HCT116 (cell line): ENCODE results near the gene EIF3I.

ENCODE experiments used
- CEBPB ChIP-seq: IDR thresholded peaks from 2 replicates; pipeline ENCODE4 v1.6.1; 2012; ENCODE audit warnings: low read depth
- CTCF ChIP-seq, 3 experiments: fragments of 200-600 bp in 1 of 3; sonication (generic) in 1 of 3; IDR thresholded peaks in 2 of 3; conservative IDR thresholded peaks in 1 of 3; 2 replicates each; pipeline ENCODE4 v1.5.1; 2012 to 2017; ENCODE audit warnings: low read depth in 2 of 3, low read length in 2 of 3, antibody characterized with exemption in 1 of 3, borderline replicate concordance in 1 of 3, control low read depth in 1 of 3, mild to moderate bottlenecking in 1 of 3, mixed read lengths in 1 of 3, mixed run types in 1 of 3, moderate library complexity in 1 of 3; ENCODE audit not compliant: insufficient read depth in 1 of 3
- EGR1 ChIP-seq: IDR thresholded peaks from 2 replicates; pipeline ENCODE4 v1.6.1; 2012; ENCODE audit warnings: low read depth
- ELF1 ChIP-seq: IDR thresholded peaks from 2 replicates; pipeline ENCODE4 v1.6.1; 2012; ENCODE audit warnings: low read depth, borderline replicate concordance
- EZH2 ChIP-seq: fragments of 200-600 bp; sonication (generic); IDR thresholded peaks from 2 replicates; pipeline ENCODE4 v1.6.1; 2017; ENCODE audit warnings: antibody characterized with exemption, mixed run types
- EZH2phosphoT487 ChIP-seq: fragments of 200-600 bp; IDR thresholded peaks from 2 replicates; pipeline ENCODE4 v1.6.1; 2018; ENCODE audit warnings: antibody characterized with exemption, borderline replicate concordance
- JUND ChIP-seq: IDR thresholded peaks from 2 replicates; pipeline ENCODE4 v1.6.1; 2012
- MAX ChIP-seq: IDR thresholded peaks from 2 replicates; pipeline ENCODE4 v1.6.1; 2012
- POLR2A ChIP-seq: IDR thresholded peaks from 2 replicates; pipeline ENCODE4 v1.7.0; 2011; ENCODE audit warnings: borderline replicate concordance; ENCODE audit not compliant: insufficient read depth, insufficient read length; ENCODE audit errors: extremely low read depth
- POLR2AphosphoS5 ChIP-seq: IDR thresholded peaks from 2 replicates; pipeline ENCODE4 v1.6.1; 2011; ENCODE audit warnings: mild to moderate bottlenecking, low read depth, low read length, moderate library complexity
- RAD21 ChIP-seq: IDR thresholded peaks from 2 replicates; pipeline ENCODE4 v1.6.1; 2012; ENCODE audit warnings: low read depth, mild to moderate bottlenecking
- TCF7L2 ChIP-seq: IDR thresholded peaks from 2 replicates; pipeline ENCODE4 v1.7.0; 2011; ENCODE audit warnings: borderline replicate concordance, inconsistent platforms; ENCODE audit not compliant: insufficient read depth, insufficient read length; ENCODE audit errors: extremely low read depth
- YY1 ChIP-seq: IDR thresholded peaks from 2 replicates; pipeline ENCODE4 v1.6.1; 2011; ENCODE audit warnings: low read length, low read depth, moderate library complexity, mild to moderate bottlenecking; ENCODE audit not compliant: insufficient replicate concordance; ENCODE audit errors: extremely low read depth
- TF ChIP-seq, protein P1 (sequence below): IDR thresholded peaks from 2 replicates; pipeline ENCODE4 v1.6.1; 2012; ENCODE audit warnings: low read depth

DNA sequence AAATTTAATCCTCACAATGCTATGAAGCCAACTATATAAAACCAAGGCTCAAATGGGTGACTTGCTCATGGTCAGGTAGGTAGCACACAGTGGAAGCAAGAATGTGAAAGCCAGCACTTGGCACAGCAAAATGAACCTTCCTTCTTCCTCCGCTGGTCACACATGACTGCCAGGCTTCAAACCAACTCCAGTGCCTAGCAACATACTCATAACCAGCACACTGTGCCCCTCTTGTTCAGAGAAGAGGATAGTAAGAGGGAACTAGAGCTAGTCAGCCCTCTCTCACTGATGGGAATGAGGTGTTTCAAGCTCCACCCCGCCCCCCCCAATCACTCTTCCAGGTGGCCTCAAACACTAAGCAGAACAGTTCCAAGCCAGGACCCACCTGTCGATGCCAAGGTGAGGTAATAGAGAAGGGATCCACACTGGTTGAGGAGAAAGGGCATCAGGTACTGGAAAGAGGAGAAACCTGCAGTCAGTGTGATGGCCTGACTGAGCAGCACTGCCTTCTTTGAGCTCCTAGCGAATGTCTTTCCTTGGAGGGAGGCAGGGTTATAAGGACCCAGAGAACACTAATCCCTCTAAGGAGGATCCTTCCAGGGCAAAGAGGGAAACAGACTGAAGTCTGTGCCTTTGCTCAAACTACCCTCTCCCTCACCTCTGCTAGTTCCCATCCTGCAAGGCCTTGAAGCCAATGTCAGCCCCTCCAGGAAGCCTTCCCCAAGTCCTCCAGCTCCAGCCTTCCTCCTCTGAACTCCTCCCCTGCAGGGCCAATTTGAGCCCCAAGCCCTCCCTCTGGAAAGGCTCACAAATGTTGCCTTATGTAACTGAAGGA is 1.2 kb upstream of the EIF3I start:
- no peak for TF ChIP-seq POLR2AphosphoS5
- TF ChIP-seq CTCF (IDR thresholded peaks at IDR 0.05 in 2 of 3, conservative IDR thresholded peaks at IDR 0.05 in 1 of 3; ENCODE audit: borderline replicate concordance in 1 of 3, insufficient read depth in 1 of 3, low read depth in 2 of 3, low read length in 2 of 3): no peak
- TF ChIP-seq EZH2: no peak
- no peak for TF ChIP-seq POLR2A
- TF ChIP-seq EZH2phosphoT487: no peak
- no peak for TF ChIP-seq CEBPB
- no peak for TF ChIP-seq MAX
- no peak for TF ChIP-seq YY1
- TF ChIP-seq RAD21: no peak
- TF ChIP-seq ELF1: no peak
- no peak for TF ChIP-seq TCF7L2
- TF ChIP-seq, protein P1, sequence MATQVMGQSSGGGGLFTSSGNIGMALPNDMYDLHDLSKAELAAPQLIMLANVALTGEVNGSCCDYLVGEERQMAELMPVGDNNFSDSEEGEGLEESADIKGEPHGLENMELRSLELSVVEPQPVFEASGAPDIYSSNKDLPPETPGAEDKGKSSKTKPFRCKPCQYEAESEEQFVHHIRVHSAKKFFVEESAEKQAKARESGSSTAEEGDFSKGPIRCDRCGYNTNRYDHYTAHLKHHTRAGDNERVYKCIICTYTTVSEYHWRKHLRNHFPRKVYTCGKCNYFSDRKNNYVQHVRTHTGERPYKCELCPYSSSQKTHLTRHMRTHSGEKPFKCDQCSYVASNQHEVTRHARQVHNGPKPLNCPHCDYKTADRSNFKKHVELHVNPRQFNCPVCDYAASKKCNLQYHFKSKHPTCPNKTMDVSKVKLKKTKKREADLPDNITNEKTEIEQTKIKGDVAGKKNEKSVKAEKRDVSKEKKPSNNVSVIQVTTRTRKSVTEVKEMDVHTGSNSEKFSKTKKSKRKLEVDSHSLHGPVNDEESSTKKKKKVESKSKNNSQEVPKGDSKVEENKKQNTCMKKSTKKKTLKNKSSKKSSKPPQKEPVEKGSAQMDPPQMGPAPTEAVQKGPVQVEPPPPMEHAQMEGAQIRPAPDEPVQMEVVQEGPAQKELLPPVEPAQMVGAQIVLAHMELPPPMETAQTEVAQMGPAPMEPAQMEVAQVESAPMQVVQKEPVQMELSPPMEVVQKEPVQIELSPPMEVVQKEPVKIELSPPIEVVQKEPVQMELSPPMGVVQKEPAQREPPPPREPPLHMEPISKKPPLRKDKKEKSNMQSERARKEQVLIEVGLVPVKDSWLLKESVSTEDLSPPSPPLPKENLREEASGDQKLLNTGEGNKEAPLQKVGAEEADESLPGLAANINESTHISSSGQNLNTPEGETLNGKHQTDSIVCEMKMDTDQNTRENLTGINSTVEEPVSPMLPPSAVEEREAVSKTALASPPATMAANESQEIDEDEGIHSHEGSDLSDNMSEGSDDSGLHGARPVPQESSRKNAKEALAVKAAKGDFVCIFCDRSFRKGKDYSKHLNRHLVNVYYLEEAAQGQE: no peak
- TF ChIP-seq EGR1: no peak
- TF ChIP-seq JUND: no peak
